Smooth muscle cell (in vitro differentiated cells): Measurements from ENCODE around the gene EFNA4. TPM values are rescaled to one million over a fixed set of nuclear protein-coding genes. Genes with fewer than 3 reads are reported as not detected.

Experiments used
- DNase-seq: peaks from one replicate; lab custom pipeline; 2025; ENCODE audit not compliant: unreplicated experiment; lab: John Stamatoyannopoulos, UW
- H2AFZ ChIP-seq: fragments of 200-600 bp; sonication (generic); 2 replicates; pipeline ENCODE4 v1.6.0; 2016; ENCODE audit warnings: antibody characterized with exemption, low read depth, mild to moderate bottlenecking
- H3F3A ChIP-seq: fragments of 200-600 bp; sonication (generic); 2 replicates; pipeline ENCODE4 v1.6.0; 2017; ENCODE audit warnings: antibody characterized with exemption, low read depth
- H3K27ac ChIP-seq: fragments of 200-600 bp; sonication (generic); 2 replicates; pipeline ENCODE4 v1.5.1; 2016; ENCODE audit warnings: low read depth, mild to moderate bottlenecking
- H3K27me3 ChIP-seq: fragments of 200-600 bp; sonication (generic); 2 replicates; pipeline ENCODE4 v1.6.1; 2016; ENCODE audit warnings: low read depth, mild to moderate bottlenecking
- H3K36me3 ChIP-seq: fragments of 200-600 bp; sonication (generic); 2 replicates; pipeline ENCODE4 v1.5.1; 2016; ENCODE audit warnings: low read depth
- H3K4me1 ChIP-seq: fragments of 200-600 bp; sonication (generic); 2 replicates; pipeline ENCODE4 v1.5.1; 2016; ENCODE audit warnings: low read depth
- H3K4me2 ChIP-seq: fragments of 200-600 bp; sonication (generic); 2 replicates; pipeline ENCODE4 v1.6.0; 2016; ENCODE audit warnings: mild to moderate bottlenecking
- H3K4me3 ChIP-seq: fragments of 200-600 bp; sonication (generic); 2 replicates; pipeline ENCODE4 v1.5.1; 2016; ENCODE audit warnings: mild to moderate bottlenecking
- H3K79me2 ChIP-seq: fragments of 200-600 bp; sonication (generic); 2 replicates; pipeline ENCODE4 v1.6.0; 2016; ENCODE audit warnings: low read depth, mild to moderate bottlenecking
- H3K9ac ChIP-seq: fragments of 200-600 bp; sonication (generic); 2 replicates; pipeline ENCODE4 v1.6.0; 2016; ENCODE audit warnings: low read depth
- H3K9me3 ChIP-seq: fragments of 200-600 bp; sonication (generic); replicated peaks from 2 replicates; pipeline ENCODE4 v1.5.1; 2016; ENCODE audit warnings: low read depth
- H4K20me1 ChIP-seq: fragments of 200-600 bp; sonication (generic); 2 replicates; pipeline ENCODE4 v1.6.0; 2016; ENCODE audit warnings: low read depth
- whole genome bisulfite sequencing: methylation state at CpG from one replicate; pipeline ENCODE4 v1.1.7; 2016; ENCODE audit warnings: low lambda C conversion rate; 5-methylcytosine and 5-hydroxymethylcytosine counted together
- polyA plus RNA-seq: library from polyadenylated mRNA; unstranded; fragments of >200 nt; fragmentation: Nextera tagmentation; extraction: Ambion mirVana; gene quantifications from 2 replicates; pipeline ENCODE4 v1.2.1, GENCODE V29; 2016
- total RNA-seq: library from RNA; depleted of rRNA; stranded (reverse); fragments of >200 nt; gene quantifications from 2 replicates; pipeline ENCODE4 v1.2.3, GENCODE V29; 2014
- TF ChIP-seq, protein P1 (sequence below): fragments of 200-600 bp; sonication (generic); IDR thresholded peaks from 2 replicates; pipeline ENCODE4 v1.5.1; 2017; ENCODE audit warnings: borderline replicate concordance, mild to moderate bottlenecking, antibody characterized with exemption; ENCODE audit not compliant: insufficient read depth, poor library complexity, severe bottlenecking

The EFNA4 gene
- total and polyA plus RNA-seq, 2 experiments from 2014 or later, result 18.1 to 27.6 TPM

DNA sequence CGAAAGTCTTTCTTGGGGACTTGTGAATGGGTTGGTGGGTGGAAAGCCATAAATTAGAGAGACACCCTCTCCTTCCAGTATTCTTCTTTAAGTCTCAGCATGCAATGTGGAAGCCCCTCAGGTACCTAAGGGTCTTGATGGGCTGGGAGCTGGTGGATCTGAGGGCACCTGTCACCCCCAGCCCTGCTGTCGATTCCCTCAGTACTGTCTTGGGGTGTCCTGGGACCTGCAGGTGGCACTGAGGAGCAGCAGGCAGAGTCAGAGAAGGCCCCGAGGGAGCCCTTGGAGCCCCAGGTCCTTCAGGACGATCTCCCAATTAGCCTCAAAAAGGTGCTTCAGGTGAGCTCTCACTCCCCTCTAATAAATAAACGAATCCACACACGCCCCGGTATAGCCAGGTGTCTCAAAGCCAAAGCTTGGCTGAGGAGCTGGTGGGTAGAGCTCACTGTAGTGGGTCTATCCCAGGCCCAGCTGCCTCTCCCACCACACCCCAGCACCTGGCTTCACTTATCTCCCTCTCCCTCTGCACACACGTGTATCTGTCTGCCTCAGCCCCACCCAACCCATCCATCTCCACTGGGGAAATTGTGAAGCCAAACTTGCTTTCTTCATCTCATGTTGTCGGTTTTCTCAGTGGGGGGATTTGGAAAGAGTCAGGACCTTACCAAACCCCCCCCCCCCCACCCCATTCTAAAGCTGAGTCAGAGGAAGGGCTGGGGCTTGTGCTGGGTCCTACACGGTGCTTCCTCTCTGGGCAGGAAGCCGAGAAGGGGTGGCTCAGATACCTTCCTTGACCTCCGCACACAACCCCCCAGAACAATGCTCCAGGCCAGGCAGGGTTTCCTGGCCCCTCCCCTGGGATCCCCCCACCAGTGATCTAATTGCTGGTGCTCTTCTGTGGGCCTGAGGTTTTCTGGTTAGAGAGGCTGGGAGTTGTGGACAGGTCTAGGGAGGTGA lies 10.8 kb upstream of the EFNA4 start:
- peak overlapping the region; percentile 90 for H3K4me2 ChIP-seq
- H3K4me3 ChIP-seq, result peak overlapping the region; percentile 85
- no peak overlapping the region for H2AFZ ChIP-seq
- 84% methylated on average over 12 of the region's 12 CpGs for WGBS
- H3K27me3 ChIP-seq, result peaks cover 5% of the 10 kb centered on the region
- H3K27ac ChIP-seq, result no peak overlapping the region
- H3F3A ChIP-seq, result peaks cover 9% of the 10 kb centered on the region
- TF ChIP-seq, protein P1, sequence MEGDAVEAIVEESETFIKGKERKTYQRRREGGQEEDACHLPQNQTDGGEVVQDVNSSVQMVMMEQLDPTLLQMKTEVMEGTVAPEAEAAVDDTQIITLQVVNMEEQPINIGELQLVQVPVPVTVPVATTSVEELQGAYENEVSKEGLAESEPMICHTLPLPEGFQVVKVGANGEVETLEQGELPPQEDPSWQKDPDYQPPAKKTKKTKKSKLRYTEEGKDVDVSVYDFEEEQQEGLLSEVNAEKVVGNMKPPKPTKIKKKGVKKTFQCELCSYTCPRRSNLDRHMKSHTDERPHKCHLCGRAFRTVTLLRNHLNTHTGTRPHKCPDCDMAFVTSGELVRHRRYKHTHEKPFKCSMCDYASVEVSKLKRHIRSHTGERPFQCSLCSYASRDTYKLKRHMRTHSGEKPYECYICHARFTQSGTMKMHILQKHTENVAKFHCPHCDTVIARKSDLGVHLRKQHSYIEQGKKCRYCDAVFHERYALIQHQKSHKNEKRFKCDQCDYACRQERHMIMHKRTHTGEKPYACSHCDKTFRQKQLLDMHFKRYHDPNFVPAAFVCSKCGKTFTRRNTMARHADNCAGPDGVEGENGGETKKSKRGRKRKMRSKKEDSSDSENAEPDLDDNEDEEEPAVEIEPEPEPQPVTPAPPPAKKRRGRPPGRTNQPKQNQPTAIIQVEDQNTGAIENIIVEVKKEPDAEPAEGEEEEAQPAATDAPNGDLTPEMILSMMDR, result no peak
- no peak overlapping the region for H3K9ac ChIP-seq
- no peak for DNase-seq
- no peaks in the 10 kb centered on the region for H3K79me2 ChIP-seq
- no peaks in the 10 kb centered on the region for H3K9me3 ChIP-seq
- H4K20me1 ChIP-seq, result no peaks in the 10 kb centered on the region
- peaks cover 21% of the 10 kb centered on the region for H3K4me1 ChIP-seq
- H3K36me3 ChIP-seq, result no peaks in the 10 kb centered on the region

DNA sequence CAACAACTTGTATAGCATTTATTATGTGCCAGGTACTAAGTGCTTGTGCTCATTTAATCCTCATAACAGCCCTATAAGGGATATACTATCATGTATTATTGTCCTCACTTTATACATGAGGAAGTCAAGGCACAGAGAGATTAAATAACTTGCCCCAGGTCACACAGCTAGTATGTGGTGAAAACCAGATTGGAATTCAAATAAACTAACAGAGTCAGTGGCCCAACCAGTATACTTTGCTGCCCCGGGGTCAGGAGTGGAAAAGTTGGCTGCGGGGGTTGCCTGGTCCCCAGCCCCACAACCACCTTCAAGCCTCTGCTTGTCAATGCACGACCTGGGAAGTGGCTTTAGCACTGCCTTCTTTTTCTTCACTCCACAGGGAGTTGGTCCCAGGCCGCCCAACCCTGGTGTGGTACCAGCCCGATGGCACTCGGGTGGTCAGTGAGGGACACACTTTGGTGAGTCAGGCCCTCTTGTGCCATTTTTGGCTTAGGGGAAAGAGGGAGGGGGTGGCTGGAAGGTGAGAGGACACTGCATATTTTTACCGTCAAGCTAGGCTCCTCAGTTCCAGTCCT lies 9.9 kb upstream of the EFNA4 start:
- Histone ChIP-seq H3K27ac (no peak overlapping the region), H3K4me3 (no peak overlapping the region), H3K4me2 (no peak overlapping the region), H3K27me3 (peaks cover 5% of the 10 kb centered on the region), H2AFZ (no peak overlapping the region), H3F3A (peaks cover 9% of the 10 kb centered on the region), H3K79me2 (no peaks in the 10 kb centered on the region), H3K36me3 (no peaks in the 10 kb centered on the region), H4K20me1 (no peaks in the 10 kb centered on the region), H3K9ac (no peak overlapping the region), H3K9me3 (no peaks in the 10 kb centered on the region), H3K4me1 (peaks cover 21% of the 10 kb centered on the region)
- TF ChIP-seq, protein P1, result no peak
- WGBS, result 77% methylated on average over 7 of the region's 7 CpGs
- no peak for DNase-seq

DNA sequence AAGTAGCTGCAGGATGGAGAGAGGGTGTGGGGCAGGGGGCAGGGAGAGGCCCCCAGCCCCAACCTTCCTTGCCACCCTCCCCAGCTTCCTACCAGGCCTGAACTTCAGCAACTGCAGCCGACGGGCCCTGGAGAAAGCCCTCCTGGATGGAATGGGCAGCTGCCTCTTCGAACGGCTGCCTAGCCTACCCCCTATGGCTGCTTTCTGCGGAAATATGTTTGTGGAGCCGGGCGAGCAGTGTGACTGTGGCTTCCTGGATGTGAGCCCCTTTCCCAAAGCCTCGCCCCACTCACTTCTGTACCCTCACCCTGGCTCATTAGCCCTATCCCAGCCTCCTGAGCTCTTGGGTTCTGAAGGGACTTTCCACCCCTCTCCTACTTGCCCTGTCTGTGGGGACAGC lies 6.4 kb upstream of the EFNA4 start:
- no peak overlapping the region for H3K4me3 ChIP-seq
- no peak overlapping the region for H3K27ac ChIP-seq
- H3K4me1 ChIP-seq, result peaks cover 8% of the 10 kb centered on the region
- 94% methylated on average over 8 of the region's 8 CpGs for WGBS
- H2AFZ ChIP-seq, result no peak overlapping the region
- H3K79me2 ChIP-seq, result no peaks in the 10 kb centered on the region
- no peaks in the 10 kb centered on the region for H3F3A ChIP-seq
- DNase-seq, result no peak
- TF ChIP-seq, protein P1, result no peak
- H3K4me2 ChIP-seq, result no peak overlapping the region
- peaks cover 4% of the 10 kb centered on the region for H3K27me3 ChIP-seq
- H3K9ac ChIP-seq, result no peak overlapping the region
- H4K20me1 ChIP-seq, result no peaks in the 10 kb centered on the region
- no peaks in the 10 kb centered on the region for H3K9me3 ChIP-seq
- no peaks in the 10 kb centered on the region for H3K36me3 ChIP-seq
